HG02623 (cell line): ENCODE data around the gene TUBA4B.
"Not testable (repeated sequence)": the region's sequence is repeated elsewhere in the genome, so short reads cannot be mapped to it uniquely, and the experiment has no call there.

Experiments used
- ATAC-seq: cut with Tn5 transposase; IDR thresholded peaks from one replicate; pipeline ENCODE4 v1.9.1; 2021; ENCODE audit warnings: moderate library complexity; ENCODE audit not compliant: unreplicated experiment

The TUBA4B gene

GRCh38 chr2:219290381-219291171 lies 37.5 kb downstream of the TUBA4B start:
- ATAC-seq: no peak

DNA sequence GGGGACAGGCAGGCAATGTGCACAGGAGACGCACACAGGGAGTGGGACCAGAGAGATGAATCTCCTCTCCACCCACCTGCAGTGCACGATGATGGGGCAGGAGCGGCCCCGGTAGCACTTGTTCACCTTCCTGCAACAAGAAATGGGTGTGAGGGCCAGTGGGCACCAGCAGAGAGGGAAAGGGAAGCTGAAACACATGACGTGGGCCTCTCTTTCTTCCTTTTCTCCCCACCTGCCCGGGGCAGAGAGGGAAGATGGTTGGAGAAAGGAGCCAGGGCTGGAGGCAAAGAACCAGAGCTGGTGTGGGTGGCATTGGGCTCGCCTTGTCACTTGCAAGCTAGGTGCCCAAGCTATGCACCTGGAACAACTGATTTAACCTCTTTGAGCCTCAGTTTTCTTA lies 38.4 kb downstream of the TUBA4B start:
- no peak for ATAC-seq

DNA sequence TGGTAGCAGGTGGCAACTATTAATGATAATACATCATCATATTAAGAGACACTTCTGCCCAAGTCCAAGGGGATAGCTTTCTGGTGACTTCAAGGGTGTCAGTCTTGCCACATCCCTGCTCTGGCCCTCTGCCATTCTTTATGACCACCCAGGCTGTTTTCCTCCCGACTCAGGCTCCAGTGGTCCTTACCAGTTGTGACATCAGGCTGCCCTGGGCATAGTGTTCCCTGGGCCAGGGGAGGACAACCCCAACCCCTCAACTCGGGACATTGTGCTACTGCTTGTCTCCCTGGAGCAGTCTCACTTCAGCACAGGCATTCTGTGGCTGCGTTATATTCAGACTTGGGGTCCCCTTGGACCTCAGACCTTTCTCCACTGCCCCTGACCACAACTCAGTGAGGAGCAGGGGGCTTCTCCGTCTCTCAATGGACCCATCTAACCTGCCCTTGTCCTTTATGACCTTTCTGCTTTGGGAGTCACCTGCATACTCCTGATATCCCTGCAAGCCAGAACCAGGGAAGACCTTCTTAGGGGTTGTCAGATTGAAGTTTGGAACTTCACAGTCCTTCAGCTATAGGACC lies 39.0 kb downstream of the TUBA4B start:
- ATAC-seq: no peak

GRCh38 chr2:219292616-219293015 lies 39.6 kb downstream of the TUBA4B start:
- no peak for ATAC-seq

DNA sequence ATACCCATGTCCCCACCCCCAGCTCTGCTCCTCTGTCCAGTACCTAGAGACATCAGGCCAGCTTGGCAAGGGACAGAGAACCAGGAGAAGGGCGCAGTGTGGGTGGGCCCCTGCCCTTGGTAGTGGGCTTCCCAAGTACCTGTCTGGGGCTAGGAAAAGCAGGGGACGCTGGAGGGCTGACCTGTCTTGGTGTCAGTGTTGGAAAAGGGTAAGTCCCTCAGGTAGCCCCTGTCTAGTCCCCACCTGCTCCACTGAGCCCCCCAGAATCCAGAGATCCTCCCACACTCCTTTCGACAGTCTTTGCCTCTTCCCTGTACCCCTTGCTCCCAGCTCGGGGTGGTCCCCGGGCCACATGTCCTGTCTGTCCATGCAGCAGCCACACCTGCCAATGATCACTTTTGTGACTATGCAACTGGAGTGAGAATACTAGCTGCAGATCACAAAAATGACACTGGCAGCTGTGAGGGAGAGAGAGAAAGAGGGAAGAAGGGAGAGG lies 40.7 kb downstream of the TUBA4B start:
- no peak for ATAC-seq

DNA sequence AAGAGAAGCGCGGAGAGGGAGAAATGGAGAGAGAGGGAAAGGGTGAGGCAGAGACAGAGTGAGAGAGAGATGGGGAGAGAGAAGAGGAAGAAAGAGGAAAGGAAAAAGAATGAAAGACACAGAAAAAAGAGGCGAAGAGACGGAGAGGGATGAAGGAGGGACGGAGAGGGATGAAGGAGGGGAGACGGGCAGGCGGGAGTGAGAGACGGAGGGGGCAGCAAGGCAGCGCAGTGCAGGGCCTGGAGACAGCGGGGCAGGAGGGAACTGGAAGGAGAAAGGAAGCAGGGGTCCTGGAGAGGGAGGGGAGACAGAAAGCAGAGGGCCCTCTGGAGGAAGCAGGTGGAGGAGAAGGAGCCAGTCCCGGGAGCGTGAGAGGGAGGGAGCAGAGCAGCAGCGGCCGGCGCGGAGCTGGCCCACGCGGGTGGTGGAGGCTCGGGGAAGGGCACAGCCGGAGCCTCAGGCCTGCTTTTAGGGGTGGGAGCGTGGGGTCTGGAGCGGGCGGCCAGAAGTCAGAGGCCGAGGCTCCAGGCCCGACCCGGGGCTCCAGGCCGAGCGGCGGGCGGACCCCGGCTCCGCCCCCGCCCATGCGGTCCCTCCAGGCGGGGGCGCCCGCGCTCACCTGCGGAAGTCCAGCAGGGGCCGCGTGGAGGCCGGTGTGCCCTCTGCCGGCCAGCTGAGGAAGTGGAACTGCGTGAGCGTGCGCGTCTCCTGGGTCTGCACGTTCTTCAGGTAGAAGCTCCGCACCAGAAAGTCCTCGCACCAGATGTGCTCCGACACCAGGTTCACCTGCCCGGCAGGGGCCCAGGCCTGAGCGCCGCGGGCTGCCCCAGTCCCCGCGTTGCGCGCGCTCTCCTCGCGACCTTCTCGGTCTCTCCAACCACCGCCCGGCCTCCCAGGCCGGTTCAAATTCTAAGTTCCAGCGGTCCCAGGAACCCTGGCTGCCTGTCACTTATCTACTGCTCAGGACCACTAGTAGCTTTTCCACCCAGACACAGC lies 41.6 kb downstream of the TUBA4B start:
- peak; percentile 85 for ATAC-seq

DNA sequence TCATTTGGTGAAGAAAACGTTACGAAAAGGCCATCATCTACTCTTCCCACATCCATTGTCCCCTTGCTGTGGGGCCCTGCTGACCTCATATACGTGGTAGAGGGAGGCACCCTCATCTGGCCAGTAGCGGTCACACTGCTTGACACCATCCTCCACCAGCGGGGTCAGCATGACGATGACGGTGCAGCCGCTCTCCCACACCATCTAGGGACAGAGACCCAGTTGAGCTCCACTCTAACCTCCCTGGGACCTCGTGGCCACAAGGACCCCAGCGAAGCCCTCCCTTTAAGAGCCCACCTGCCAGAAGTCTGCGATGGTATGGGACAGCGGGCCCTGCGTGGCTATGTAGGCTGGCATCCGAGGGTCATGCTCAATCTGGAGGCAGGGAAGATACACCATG lies 43.1 kb downstream of the TUBA4B start:
- ATAC-seq: no peak

GRCh38 chr2:219296631-219297391 lies 43.8 kb downstream of the TUBA4B start:
- no peak for ATAC-seq

DNA sequence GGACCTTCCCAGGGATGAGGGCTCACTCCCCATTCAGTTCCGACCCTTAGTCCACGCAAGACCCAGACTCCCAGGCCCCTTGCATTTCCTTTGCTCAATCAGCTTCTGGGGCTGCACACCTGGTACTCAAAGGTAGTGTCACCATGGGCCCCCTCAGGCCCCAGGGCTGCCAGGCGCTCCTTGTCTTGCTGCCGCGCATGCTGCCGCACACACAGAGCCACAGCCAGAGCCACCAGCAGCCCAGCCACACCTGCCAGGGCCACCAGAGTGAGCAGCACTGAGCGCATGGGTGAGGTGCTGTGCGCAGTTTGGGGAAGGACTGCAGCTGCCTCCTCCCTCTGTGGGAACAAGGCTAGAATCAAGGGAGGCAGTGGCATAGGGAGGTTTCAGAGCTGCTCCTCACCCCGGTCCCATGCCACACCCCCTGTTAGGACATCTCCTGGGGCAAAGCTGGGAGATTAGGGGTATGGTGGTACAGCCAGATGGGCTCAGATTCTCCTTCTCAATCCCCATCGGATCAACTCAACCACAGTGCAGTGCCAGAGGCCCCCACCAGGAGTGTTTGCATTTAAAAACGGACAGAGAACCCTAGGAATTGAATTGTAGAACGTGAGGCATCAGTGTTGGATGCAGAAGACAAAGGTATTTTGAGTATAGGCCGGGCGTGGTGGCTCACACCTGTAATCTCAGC lies 44.9 kb downstream of the TUBA4B start:
- no peak for ATAC-seq

- ATAC-seq: peak; percentile 56
Observed at GRCh38 chr2:219298759-219299371, 45.8 kb downstream of the TUBA4B start.

DNA sequence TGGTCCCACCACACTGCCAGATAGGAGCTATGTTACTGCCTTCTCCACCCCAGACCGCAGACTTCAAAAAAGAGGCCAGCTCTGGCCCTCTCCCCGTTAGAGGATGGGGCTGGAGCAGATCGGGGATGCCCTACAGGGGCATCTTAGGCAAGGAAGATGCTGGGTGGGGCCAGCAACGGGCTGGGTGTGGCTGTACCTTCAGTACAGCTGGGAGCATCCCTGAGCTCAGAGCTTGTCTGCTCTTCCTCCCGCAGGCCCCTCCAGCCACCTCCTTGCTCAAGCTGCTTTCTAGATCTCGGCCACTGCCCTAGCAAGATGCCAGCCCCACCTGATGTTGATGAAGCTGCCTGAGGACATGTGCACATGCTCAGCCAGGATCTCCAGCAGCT lies 46.3 kb downstream of the TUBA4B start:
- ATAC-seq: no peak

DNA sequence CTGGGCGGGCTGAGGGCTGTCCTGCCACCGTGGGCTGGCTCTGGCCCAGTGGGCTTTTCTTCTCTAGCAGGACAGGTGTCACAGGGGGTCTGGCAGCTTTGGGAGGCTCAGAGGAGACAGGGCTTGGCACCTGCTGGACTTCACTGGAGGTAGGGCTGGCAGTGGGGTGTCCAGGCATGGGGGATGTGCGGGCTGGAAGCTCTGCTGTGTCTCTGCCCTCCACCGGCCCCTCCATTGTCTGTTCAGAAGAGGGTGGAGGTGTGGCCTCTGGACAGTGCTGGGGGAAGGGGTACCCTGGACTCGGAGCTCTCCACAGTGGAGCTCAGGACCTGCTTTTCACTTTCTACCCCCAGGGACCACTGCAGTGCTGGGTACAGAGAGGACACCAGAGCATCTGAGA lies 47.0 kb downstream of the TUBA4B start:
- ATAC-seq: no peak

GRCh38 chr2:219302412-219302968 lies 49.4 kb downstream of the TUBA4B start:
- no peak for ATAC-seq

DNA sequence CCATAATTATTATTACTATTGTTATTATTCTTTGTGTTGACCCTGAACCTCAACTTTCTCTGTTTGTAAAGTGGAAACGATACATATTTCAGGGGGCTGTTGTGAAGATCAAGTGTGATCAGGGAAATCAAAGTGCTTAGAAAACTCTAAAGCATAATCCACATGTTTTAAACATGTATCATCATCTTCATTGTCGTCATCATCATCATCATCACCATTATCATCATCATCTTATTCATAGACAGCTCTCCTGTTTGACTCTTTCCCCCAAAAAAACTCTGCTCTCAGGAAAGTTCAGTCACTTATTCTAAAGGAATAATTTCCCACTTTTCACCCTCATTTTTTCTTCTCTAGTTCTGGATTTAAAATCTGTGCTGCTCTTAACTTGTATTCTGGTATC lies 51.2 kb downstream of the TUBA4B start:
- no peak for ATAC-seq

- ATAC-seq: no peak
Observed at GRCh38 chr2:219306047-219306446, 53.0 kb downstream of the TUBA4B start.

GRCh38 chr2:219308142-219309101 lies 55.4 kb downstream of the TUBA4B start:
- ATAC-seq: no peak

DNA sequence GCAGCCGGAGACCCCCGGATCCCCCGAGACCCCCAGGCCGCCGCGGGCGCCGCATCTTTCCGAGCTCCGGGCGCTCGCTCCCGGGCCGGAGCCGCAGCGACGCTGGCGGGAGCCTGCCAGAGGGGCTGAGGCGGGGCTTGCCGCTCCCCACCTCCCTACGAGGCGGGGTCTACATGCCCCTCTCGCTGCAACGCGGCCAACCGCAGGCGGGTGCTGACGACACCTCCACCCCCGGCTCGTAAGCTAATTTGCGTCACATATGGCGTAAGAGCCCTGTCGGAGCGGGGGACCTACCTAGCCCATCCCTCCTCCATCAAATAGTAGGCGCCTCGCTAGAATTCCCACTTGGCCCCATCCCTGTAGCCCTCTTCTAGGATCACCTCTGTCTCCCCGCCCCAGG lies 56.2 kb downstream of the TUBA4B start, which contains the start of gene PTPRN:
Gene PTPRN (minus strand): TSS at position 124 of the 400 bp plus-strand sequence. CDS start 69 bp downstream, at position 55.
- ATAC-seq: no peak

DNA sequence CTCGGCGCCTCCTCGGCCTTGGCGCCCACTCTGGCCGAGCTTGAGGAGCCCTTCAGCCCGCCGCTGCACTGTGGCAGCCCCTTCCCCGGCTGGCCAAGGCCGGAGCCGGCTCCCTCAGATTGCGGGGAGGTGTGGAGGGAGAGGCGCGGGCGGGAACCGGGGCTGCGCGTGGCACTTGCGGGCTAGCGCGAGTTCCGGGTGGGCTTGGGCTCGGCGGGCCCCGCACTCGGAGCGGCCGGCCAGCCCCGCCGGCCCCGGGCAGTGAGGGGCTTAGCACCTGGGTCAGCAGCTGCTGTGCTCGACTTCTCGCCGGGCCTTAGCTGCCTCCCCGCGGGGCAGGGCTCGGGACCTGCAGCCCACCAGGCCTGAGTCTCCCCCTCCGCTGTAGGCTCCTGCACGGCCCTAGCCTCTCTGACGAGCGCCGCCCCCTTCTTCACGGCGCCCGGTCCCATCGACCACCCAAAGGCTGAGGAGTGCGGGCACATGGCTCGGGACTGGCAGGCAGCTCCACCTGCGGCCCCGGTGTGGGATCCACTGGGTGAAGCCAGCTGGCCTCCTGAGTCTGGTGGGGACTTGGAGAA lies 59.7 kb downstream of the TUBA4B start:
- ATAC-seq: not testable (repeated sequence)
